A673 (cell line): ENCODE data around the gene UBE3B. TPM values are rescaled to one million over a fixed set of nuclear protein-coding genes. Genes with fewer than 3 reads are reported as not detected.

Source experiments
- BruUV-seq: library from RNA; stranded (reverse); fragments of 400-500 nt; replicated peaks from 2 replicates; lab custom pipeline; 2021; lab: Mats Ljungman, UMichigan
- CTCF ChIA-PET: fragments of 300-600 bp; sonication (Branson Sonifier 250); formaldehyde crosslinking; loops from one replicate; lab custom pipeline; 2022; ENCODE audit warnings: antibody characterized with exemption; lab: Charles Lee
- POLR2A ChIA-PET: fragments of 300-600 bp; sonication (Branson Sonifier 250); formaldehyde crosslinking; loops from one replicate; lab custom pipeline; 2022; ENCODE audit warnings: antibody characterized with exemption; ENCODE audit not compliant: low non-redundant PET; lab: Charles Lee
- DNase-seq: peaks from one replicate; pipeline ENCODE4 v3.0.0-alpha.2; 2015; ENCODE audit warnings: low spot score
- H3K27ac ChIP-seq: fragments of 200-600 bp; sonication (generic); 2 replicates; pipeline ENCODE4 v1.5.1; 2016; ENCODE audit warnings: mixed run types, low read depth, mild to moderate bottlenecking, mixed read lengths, antibody characterized with exemption, low read length; ENCODE audit not compliant: poor library complexity, severe bottlenecking
- H3K27me3 ChIP-seq: fragments of 200-600 bp; sonication (generic); replicated peaks from 2 replicates; pipeline ENCODE4 v1.6.1; 2017; ENCODE audit warnings: mixed run types, low read depth, mild to moderate bottlenecking, mixed read lengths, antibody characterized with exemption, low read length; ENCODE audit not compliant: insufficient read depth, poor library complexity
- H3K36me3 ChIP-seq: fragments of 200-600 bp; sonication (generic); 2 replicates; pipeline ENCODE4 v1.6.1; 2016; ENCODE audit warnings: mixed run types, mild to moderate bottlenecking, mixed read lengths, antibody characterized with exemption, low read length; ENCODE audit not compliant: insufficient read depth, poor library complexity, severe bottlenecking
- H3K4me1 ChIP-seq: fragments of 200-600 bp; sonication (generic); 2 replicates; pipeline ENCODE4 v1.6.1; 2017; ENCODE audit warnings: mixed run types, mild to moderate bottlenecking, mixed read lengths, antibody characterized with exemption, low read length; ENCODE audit not compliant: insufficient read depth, poor library complexity, severe bottlenecking
- H3K4me3 ChIP-seq: fragments of 200-600 bp; sonication (generic); 2 replicates; pipeline ENCODE4 v1.5.1; 2016; ENCODE audit warnings: low read depth, mixed run types, mild to moderate bottlenecking, mixed read lengths, low read length; ENCODE audit not compliant: poor library complexity, severe bottlenecking
- H3K9me3 ChIP-seq: fragments of 200-600 bp; sonication (generic); 2 replicates; pipeline ENCODE4 v1.6.1; 2016; ENCODE audit warnings: mixed run types, low read depth, mild to moderate bottlenecking, mixed read lengths, antibody characterized with exemption, low read length; ENCODE audit not compliant: poor library complexity, severe bottlenecking
- EZH2 ChIP-seq: fragments of 200-600 bp; sonication (generic); IDR thresholded peaks from 2 replicates; pipeline ENCODE4 v1.6.1; 2017; ENCODE audit warnings: borderline replicate concordance, low read depth, mild to moderate bottlenecking, mixed read lengths, antibody characterized with exemption, low read length; ENCODE audit not compliant: poor library complexity, severe bottlenecking
- intact Hi-C: fragments of 100-400 bp; cut with micrococcal nuclease; formaldehyde crosslinking; loops from one replicate; pipeline ENCODE4 v1.10.0; 2022; ENCODE audit not compliant: unreplicated experiment
- total RNA-seq: library from RNA; stranded (reverse); gene quantifications from 2 replicates; pipeline ENCODE4 v1.2.3, GENCODE V29; 2021
- TF ChIP-seq, protein P1 (sequence below): fragments of 300-800, 200-600 bp; sonication (generic); conservative IDR thresholded peaks from 2 replicates; pipeline ENCODE4 v1.5.1; 2017; ENCODE audit warnings: low read depth, mild to moderate bottlenecking, antibody characterized with exemption, low read length, moderate library complexity, mixed read lengths

UBE3B gene
- total RNA-seq, 1 experiment from 2014 or later = 29.2 TPM

DNA sequence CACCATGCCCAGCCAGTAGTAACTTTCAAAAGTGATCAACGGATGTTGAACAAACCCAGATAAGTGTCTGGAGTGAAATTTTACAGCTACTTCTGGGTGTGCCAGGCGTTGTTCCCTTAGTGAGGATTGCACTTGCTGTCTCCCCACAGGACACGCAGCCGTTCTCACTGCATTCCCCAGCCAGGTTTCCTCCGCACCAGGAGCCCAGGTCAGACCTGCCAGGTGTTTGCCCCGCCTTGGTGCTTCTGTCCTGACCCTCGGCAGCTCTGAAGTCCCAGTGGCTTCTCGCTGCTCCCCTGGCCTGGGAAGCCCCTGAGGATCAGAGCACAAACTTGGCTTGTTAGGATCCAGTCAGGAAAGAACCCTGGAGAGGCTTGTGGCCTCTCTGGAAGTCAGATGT is 59.7 kb downstream of the UBE3B start:
- ChIA-PET CTCF (no interaction called here), POLR2A (no interaction called here)
- intact Hi-C loops = no loop called here
- no peaks in the 10 kb centered on the region for H3K4me1 ChIP-seq
- H3K9me3 ChIP-seq = no peaks in the 10 kb centered on the region
- no peak for TF ChIP-seq EZH2
- TF ChIP-seq, protein P1, sequence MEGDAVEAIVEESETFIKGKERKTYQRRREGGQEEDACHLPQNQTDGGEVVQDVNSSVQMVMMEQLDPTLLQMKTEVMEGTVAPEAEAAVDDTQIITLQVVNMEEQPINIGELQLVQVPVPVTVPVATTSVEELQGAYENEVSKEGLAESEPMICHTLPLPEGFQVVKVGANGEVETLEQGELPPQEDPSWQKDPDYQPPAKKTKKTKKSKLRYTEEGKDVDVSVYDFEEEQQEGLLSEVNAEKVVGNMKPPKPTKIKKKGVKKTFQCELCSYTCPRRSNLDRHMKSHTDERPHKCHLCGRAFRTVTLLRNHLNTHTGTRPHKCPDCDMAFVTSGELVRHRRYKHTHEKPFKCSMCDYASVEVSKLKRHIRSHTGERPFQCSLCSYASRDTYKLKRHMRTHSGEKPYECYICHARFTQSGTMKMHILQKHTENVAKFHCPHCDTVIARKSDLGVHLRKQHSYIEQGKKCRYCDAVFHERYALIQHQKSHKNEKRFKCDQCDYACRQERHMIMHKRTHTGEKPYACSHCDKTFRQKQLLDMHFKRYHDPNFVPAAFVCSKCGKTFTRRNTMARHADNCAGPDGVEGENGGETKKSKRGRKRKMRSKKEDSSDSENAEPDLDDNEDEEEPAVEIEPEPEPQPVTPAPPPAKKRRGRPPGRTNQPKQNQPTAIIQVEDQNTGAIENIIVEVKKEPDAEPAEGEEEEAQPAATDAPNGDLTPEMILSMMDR = no peak
- no peak for DNase-seq
- H3K4me3 ChIP-seq = no peak overlapping the region
- no TSS peak for BruUV-seq
- no peaks in the 10 kb centered on the region for H3K27me3 ChIP-seq
- H3K27ac ChIP-seq = no peak overlapping the region
- H3K36me3 ChIP-seq = no peaks in the 10 kb centered on the region

DNA sequence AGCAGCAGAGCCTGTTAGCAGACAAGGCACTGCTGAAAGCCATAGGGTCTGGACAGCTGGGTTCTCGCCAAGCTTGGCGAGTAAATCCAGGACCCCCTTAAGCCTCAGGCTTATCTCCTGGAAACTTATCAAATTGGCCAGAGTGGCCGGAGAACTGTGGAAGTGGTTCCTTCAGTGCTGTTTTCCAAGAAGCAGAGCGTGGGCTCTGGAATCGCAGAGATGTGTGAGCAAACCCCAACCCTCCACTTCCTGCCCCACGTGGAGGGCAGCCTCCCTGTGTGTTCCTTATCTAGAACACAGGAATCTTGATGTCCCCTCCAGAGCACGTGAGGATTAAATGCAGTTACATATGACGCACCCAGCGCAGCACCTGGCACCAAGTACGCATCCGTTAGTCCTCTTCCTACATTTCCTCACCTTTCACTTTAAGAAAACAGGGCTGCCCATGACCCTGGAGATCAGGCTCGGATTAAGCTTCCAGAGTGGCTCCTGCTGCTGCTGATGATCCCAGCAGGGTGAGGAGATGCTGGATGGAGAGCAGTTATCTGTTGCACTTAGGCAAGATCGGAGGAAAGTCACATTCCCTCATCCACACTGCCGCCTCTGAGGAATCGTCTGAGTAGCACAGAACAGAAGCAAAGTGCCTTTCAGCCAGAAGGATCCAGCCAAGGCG is 60.9 kb downstream of the UBE3B start:
- BruUV-seq = no TSS peak
- H3K36me3 ChIP-seq = no peaks in the 10 kb centered on the region
- no peaks in the 10 kb centered on the region for H3K4me1 ChIP-seq
- intact Hi-C loops = no loop called here
- no peak overlapping the region for H3K27ac ChIP-seq
- no peaks in the 10 kb centered on the region for H3K9me3 ChIP-seq
- ChIA-PET POLR2A (no interaction called here), CTCF (no interaction called here)
- TF ChIP-seq, protein P1 = no peak
- TF ChIP-seq EZH2 = no peak
- no peaks in the 10 kb centered on the region for H3K27me3 ChIP-seq
- H3K4me3 ChIP-seq = no peak overlapping the region
- no peak for DNase-seq

DNA sequence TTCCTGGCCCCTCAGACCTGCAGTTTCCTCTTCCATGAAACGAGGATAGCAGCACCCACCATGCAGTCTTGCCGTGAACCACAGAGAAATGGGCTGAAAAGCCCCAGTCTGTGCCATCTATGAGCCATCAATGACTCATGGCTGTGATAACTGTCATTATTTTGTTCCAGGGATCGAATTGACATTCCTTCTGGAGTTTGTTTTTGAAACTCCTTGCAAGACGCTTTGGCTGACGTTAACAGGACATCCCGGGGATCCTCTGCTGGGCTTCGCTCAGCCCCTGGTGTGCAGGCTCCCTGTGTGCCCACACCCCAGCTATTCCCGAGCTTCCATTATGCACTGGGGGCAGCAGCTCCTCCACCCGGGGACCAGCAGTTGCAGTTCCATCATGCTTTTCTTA is 62.1 kb downstream of the UBE3B start:
- TF ChIP-seq EZH2 = no peak
- TF ChIP-seq, protein P1 = no peak
- no peak overlapping the region for H3K4me3 ChIP-seq
- no peaks in the 10 kb centered on the region for H3K27me3 ChIP-seq
- no TSS peak for BruUV-seq
- POLR2A ChIA-PET = no interaction called here
- no peaks in the 10 kb centered on the region for H3K4me1 ChIP-seq
- CTCF ChIA-PET = no interaction called here
- no peak overlapping the region for H3K27ac ChIP-seq
- H3K9me3 ChIP-seq = no peaks in the 10 kb centered on the region
- DNase-seq = no peak
- intact Hi-C loops = no loop called here
- no peaks in the 10 kb centered on the region for H3K36me3 ChIP-seq
